B cell (primary cell): ENCODE results near the gene CLEC4G.

Experiments used
- EZH2 ChIP-seq: IDR thresholded peaks from 2 replicates; pipeline ENCODE4 v1.6.1; 2012; ENCODE audit warnings: borderline replicate concordance, low read depth, mild to moderate bottlenecking, moderate library complexity, low read length; ENCODE audit not compliant: insufficient read depth, poor library complexity, severe bottlenecking
- TF ChIP-seq, protein P1 (sequence below): fragments of 200-600 bp; IDR thresholded peaks from one replicate; pipeline ENCODE4 v1.8.0; 2022; ENCODE audit warnings: antibody characterized with exemption, mild to moderate bottlenecking

GRCh38 chr19:7740682-7741054 lies 8.8 kb upstream of the CLEC4G start:
- TF ChIP-seq, protein P1, sequence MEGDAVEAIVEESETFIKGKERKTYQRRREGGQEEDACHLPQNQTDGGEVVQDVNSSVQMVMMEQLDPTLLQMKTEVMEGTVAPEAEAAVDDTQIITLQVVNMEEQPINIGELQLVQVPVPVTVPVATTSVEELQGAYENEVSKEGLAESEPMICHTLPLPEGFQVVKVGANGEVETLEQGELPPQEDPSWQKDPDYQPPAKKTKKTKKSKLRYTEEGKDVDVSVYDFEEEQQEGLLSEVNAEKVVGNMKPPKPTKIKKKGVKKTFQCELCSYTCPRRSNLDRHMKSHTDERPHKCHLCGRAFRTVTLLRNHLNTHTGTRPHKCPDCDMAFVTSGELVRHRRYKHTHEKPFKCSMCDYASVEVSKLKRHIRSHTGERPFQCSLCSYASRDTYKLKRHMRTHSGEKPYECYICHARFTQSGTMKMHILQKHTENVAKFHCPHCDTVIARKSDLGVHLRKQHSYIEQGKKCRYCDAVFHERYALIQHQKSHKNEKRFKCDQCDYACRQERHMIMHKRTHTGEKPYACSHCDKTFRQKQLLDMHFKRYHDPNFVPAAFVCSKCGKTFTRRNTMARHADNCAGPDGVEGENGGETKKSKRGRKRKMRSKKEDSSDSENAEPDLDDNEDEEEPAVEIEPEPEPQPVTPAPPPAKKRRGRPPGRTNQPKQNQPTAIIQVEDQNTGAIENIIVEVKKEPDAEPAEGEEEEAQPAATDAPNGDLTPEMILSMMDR: no peak
- no peak for TF ChIP-seq EZH2
